Neutrophil (primary cell): ENCODE results near the gene TOMM20L.
A peak's percentile ranks its signal among the peaks of the same experiment; 100 is the strongest.
"Not testable (repeated sequence)": the region's sequence is repeated elsewhere in the genome, so short reads cannot be mapped to it uniquely, and the experiment has no call there.

ENCODE experiments used
- H3K27ac ChIP-seq: fragments of 200-600 bp; sonication (generic); 2 replicates; pipeline ENCODE4 v1.5.1; 2016; ENCODE audit warnings: mild to moderate bottlenecking, moderate library complexity
- H3K27me3 ChIP-seq: fragments of 200-600 bp; sonication (generic); 2 replicates; pipeline ENCODE4 v1.6.0; 2016; ENCODE audit warnings: mild to moderate bottlenecking
- H3K36me3 ChIP-seq: fragments of 200-600 bp; sonication (generic); 2 replicates; pipeline ENCODE4 v1.5.1; 2017
- H3K4me1 ChIP-seq, 2 experiments: fragments of 200-600 bp in 1 of 2; sonication (generic) in 1 of 2; 1 replicate in 1 of 2; 2 replicates in 1 of 2; pipeline versions ENCODE4 v1.5.1 to v1.6.1; 2013 to 2016; ENCODE audit warnings: low read depth in 1 of 2, low read length in 1 of 2, mild to moderate bottlenecking in 1 of 2, moderate library complexity in 1 of 2; ENCODE audit not compliant: control insufficient read depth in 1 of 2, insufficient read depth in 1 of 2
- H3K4me3 ChIP-seq, 2 experiments: fragments of 200-600 bp in 1 of 2; sonication (generic) in 1 of 2; 1 replicate in 1 of 2; 2 replicates in 1 of 2; pipeline ENCODE4 v1.5.1; 2013 to 2016; ENCODE audit warnings: low read depth in 1 of 2, low read length in 1 of 2, mild to moderate bottlenecking in 1 of 2, moderate library complexity in 1 of 2
- H3K9me3 ChIP-seq: fragments of 200-600 bp; sonication (generic); 2 replicates; pipeline ENCODE4 v1.5.1; 2016
- TF ChIP-seq, protein P1 (sequence below): fragments of 200-600 bp; sonication (generic); IDR thresholded peaks from 2 replicates; pipeline ENCODE4 v1.5.1; 2016; ENCODE audit warnings: antibody characterized with exemption

Gene TOMM20L

DNA sequence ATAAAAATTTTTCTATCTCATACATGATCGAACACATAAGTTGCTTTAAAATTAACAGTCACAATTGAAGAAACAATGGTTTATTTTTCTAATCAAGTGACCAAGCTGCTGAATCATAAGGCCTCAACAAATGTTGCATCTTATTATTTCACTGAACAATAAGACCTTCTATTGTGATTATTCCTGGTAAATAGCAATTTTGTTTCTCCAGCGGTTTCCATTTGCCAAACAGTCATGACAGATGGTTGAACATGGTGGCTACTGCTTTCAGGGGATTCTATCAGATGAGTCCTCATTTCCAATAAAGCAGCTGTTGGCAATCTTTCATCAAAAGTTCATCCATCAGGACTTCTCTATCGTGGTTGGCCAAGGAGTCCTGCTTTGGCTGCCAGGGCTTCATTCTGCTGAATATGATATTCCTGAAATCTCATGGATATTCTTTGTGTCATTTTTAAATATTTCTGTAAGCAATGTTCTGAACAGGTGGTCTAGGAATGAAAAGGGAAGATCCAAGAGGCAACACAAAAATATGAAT is 13.0 kb downstream of the TOMM20L start:
- Histone ChIP-seq H3K27ac (no peak overlapping the region), H3K4me3 (no peak overlapping the region), H3K9me3 (no peaks in the 10 kb centered on the region), H3K4me1 (no peaks in the 10 kb centered on the region), H3K27me3 (no peaks in the 10 kb centered on the region), H3K36me3 (peaks cover 22% of the 10 kb centered on the region)
- TF ChIP-seq, protein P1, sequence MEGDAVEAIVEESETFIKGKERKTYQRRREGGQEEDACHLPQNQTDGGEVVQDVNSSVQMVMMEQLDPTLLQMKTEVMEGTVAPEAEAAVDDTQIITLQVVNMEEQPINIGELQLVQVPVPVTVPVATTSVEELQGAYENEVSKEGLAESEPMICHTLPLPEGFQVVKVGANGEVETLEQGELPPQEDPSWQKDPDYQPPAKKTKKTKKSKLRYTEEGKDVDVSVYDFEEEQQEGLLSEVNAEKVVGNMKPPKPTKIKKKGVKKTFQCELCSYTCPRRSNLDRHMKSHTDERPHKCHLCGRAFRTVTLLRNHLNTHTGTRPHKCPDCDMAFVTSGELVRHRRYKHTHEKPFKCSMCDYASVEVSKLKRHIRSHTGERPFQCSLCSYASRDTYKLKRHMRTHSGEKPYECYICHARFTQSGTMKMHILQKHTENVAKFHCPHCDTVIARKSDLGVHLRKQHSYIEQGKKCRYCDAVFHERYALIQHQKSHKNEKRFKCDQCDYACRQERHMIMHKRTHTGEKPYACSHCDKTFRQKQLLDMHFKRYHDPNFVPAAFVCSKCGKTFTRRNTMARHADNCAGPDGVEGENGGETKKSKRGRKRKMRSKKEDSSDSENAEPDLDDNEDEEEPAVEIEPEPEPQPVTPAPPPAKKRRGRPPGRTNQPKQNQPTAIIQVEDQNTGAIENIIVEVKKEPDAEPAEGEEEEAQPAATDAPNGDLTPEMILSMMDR, result no peak

DNA sequence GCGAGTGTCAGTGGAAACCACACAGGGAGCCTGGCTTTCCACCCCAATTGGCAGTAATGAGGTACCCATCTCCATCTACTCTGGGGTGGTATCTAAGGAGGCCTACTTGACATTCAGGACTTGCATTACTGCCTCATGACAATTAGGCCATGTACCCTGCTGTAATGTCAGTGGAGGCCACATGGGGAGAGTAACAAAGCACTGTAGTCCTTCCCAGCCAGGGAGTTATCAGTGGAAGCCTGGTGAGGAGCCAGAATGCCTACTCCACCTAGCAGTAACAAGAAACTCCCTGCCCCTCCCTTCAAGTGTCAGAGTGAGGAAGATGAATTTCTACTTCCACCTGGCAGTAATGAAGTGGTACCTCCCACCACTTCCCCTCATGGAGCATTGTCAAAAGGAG is 19.1 kb downstream of the TOMM20L start:
- peaks cover 12% of the 10 kb centered on the region for H3K36me3 ChIP-seq
- no peak overlapping the region for H3K27ac ChIP-seq
- no peaks in the 10 kb centered on the region for H3K4me1 ChIP-seq
- no peaks in the 10 kb centered on the region for H3K27me3 ChIP-seq
- no peaks in the 10 kb centered on the region for H3K9me3 ChIP-seq
- TF ChIP-seq, protein P1, result no peak
- no peak overlapping the region for H3K4me3 ChIP-seq

DNA sequence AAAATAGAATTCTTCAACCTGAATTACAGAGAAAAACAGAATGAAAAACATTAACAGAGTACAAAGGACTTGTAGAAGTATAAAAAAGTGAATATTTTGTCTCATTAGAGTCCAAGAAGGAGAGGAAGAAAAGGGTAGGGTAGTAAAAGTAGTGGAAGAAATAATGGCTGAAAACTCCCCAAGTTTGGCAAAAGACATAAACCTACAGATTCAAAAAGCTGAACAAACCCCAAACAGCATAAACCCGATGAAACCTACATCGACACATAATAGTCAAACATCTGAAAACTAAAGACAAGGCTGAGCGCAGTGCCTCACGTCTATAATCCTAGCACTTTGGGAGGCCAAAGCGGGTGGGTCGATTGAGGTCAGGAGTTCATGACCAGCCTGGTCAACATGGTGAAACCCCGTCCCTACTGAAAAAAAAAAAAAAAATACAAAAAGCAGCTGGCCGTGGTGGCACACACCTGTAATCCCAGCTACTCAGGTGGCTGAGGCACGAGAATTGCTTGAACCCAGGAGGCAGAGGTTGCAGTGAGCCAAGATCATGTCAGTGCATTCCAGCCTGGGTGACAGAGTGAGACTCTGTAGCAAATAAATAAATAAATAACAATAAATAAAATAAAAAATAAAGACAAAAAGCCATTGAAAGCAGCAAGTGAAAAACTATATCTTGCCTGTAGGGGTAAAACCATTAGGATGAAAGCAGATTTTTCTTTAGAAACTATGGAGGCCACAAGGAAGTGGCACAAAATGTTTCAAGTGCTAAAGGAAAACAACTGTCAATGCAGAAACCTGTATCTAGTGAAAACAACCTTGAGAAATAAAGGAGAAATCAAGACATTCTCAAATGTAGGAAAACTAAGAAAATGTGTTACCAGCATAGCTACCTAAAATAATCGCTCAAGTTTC is 20.2 kb downstream of the TOMM20L start:
- H3K36me3 ChIP-seq, result peaks cover 1% of the 10 kb centered on the region
- H3K4me1 ChIP-seq, result no peaks in the 10 kb centered on the region
- H3K27me3 ChIP-seq, result no peaks in the 10 kb centered on the region
- no peak overlapping the region for H3K4me3 ChIP-seq
- H3K9me3 ChIP-seq, result no peaks in the 10 kb centered on the region
- no peak overlapping the region for H3K27ac ChIP-seq
- TF ChIP-seq, protein P1, result no peak

DNA sequence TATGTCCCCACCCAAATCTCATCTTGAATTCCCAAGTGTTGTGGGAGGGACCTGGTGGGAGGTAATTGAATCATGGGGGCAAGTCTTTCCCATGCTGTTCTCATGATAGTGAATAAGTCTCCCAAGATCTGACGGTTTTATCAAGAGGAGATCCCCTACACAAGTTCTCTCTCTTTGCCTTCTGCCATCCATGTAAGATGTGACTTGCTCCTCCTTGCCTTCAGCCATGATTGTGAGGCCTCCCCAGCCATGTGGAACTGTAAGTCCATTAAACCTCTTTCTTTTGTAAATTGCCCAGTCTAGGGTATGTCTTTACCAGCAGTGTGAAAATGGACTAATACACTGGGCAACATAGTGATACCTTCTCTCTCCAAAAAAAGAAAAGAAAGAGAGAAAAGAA is 21.2 kb downstream of the TOMM20L start:
- not testable (repeated sequence) for H3K36me3 ChIP-seq, H3K4me1 ChIP-seq, H3K27me3 ChIP-seq, H3K4me3 ChIP-seq, H3K9me3 ChIP-seq, H3K27ac ChIP-seq

DNA sequence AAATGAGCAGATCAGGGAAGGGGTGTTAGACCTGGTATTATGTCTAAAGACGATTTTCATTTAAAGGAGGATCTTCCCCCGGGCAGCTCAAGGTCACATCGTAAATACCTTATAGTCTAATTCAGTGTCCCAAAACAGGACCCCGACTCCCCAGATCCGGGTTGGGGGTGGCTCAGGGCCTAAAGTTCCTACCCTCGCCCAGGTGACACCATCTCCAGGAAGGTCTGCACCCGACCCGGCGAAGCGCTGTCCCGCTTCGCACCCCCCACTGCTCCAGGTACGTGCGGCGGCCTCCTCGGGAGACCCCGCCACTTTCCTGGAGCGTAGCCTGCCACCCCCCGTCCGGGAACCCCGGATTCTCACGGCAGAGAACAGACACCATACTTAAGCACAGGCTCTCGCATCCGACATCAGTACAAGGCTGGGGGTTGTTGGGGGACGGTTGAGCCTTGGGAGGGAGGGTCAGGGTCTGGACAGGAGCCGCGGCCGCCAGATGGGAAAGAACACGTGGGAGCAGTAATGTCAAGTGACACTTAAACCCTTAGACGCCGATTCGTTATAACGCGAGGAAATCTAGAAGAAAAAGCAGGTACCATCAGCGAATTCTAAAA is 31.0 kb downstream of the TOMM20L start:
- no peaks in the 10 kb centered on the region for H3K27me3 ChIP-seq
- TF ChIP-seq, protein P1, result no peak
- H3K27ac ChIP-seq, result peak overlapping the region; percentile 90
- peaks cover 17 to 19% of the 10 kb centered on the region in 2 experiments for H3K4me1 ChIP-seq
- no peaks in the 10 kb centered on the region for H3K36me3 ChIP-seq
- H3K4me3 ChIP-seq, result peak overlapping the region; percentile 78 to 92
- no peaks in the 10 kb centered on the region for H3K9me3 ChIP-seq
